Endothelial cell of umbilical vein (primary cell): ENCODE results near the gene HYAL3.

Source experiments
- CTCF ChIP-seq, 2 donors: IDR thresholded peaks; 1 replicate in 1 of 2; 2 replicates in 1 of 2; pipeline ENCODE4 v1.5.1; 2011; ENCODE audit warnings: low read length in 2 of 2, mild to moderate bottlenecking in 2 of 2, moderate library complexity in 2 of 2, control low read depth in 1 of 2, inconsistent platforms in 1 of 2, low read depth in 1 of 2; ENCODE audit not compliant: insufficient read depth in 1 of 2; ENCODE audit errors: extremely low read depth in 1 of 2
- EZH2 ChIP-seq: IDR thresholded peaks from 2 replicates; pipeline ENCODE4 v1.6.1; 2012; ENCODE audit warnings: borderline replicate concordance, low read depth, mild to moderate bottlenecking, moderate library complexity, low read length, inconsistent platforms; ENCODE audit not compliant: severe bottlenecking
- FOS ChIP-seq: IDR thresholded peaks from 2 replicates; pipeline ENCODE4 v1.6.1; 2011; ENCODE audit warnings: mild to moderate bottlenecking, low read length, moderate library complexity, borderline replicate concordance; ENCODE audit not compliant: insufficient read depth
- GATA2 ChIP-seq: IDR thresholded peaks from 2 replicates; pipeline ENCODE4 v1.7.0; 2011; ENCODE audit warnings: low read depth, mild to moderate bottlenecking, moderate library complexity, mixed read lengths, low read length; ENCODE audit not compliant: insufficient read length, insufficient read depth
- JUN ChIP-seq: IDR thresholded peaks from 2 replicates; pipeline ENCODE4 v1.6.1; 2011; ENCODE audit warnings: borderline replicate concordance, low read depth; ENCODE audit not compliant: insufficient read length, insufficient read depth
- MAX ChIP-seq: IDR thresholded peaks from 2 replicates; pipeline ENCODE4 v1.6.1; 2011; ENCODE audit not compliant: insufficient read depth, insufficient read length
- POLR2A ChIP-seq: IDR thresholded peaks from 2 replicates; pipeline ENCODE4 v1.6.1; 2012; ENCODE audit warnings: low read depth, mild to moderate bottlenecking, control low read depth, low read length
- POLR2AphosphoS5 ChIP-seq: IDR thresholded peaks from 2 replicates; pipeline ENCODE4 v1.6.1; 2012; ENCODE audit warnings: low read depth, mild to moderate bottlenecking, control low read depth, low read length, moderate library complexity; ENCODE audit not compliant: insufficient read depth

GRCh38 chr3:50255251-50255615 lies 44.0 kb downstream of the HYAL3 start:
- no peak for TF ChIP-seq POLR2A
- TF ChIP-seq MAX: no peak
- TF ChIP-seq CTCF (IDR thresholded peaks at IDR 0.05; ENCODE audit: extremely low read depth in 1 of 2, insufficient read depth in 1 of 2, low read depth in 1 of 2, low read length in 2 of 2): no peak
- no peak for TF ChIP-seq JUN
- TF ChIP-seq EZH2: no peak
- no peak for TF ChIP-seq GATA2
- no peak for TF ChIP-seq POLR2AphosphoS5
- no peak for TF ChIP-seq FOS
